ENCODE measurements around the gene FRMD4A. TPM values are rescaled to one million over a fixed set of nuclear protein-coding genes. Genes with fewer than 3 reads are reported as not detected.

FRMD4A gene
- total and polyA plus RNA-seq, 10 of the 15 experiments (the other 5 are each of a cell fraction or from before 2014, with no cell fraction given) = 17.8 to 75.2 (median 39.1) TPM

DNA sequence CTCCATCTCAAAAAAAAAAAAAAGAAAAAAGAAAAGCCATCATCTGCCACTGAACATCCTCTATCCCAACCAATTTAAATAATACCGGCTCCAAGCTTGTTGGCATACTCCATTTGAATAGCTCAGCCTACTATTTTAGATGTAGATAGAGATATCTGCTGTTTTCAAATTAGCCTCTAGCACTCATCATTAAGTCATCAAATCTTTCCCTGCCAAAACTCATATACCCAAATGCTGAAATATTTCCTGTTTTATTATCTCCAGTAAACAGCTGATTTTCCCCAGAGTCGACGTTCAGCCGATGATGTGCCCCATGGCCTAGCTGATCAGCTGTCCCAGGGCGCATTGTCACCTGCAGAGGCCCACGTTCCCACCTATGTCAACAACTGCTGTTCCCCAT lies 34.5 kb upstream of the FRMD4A start (continued):
- TF ChIP-seq, protein P1, sequence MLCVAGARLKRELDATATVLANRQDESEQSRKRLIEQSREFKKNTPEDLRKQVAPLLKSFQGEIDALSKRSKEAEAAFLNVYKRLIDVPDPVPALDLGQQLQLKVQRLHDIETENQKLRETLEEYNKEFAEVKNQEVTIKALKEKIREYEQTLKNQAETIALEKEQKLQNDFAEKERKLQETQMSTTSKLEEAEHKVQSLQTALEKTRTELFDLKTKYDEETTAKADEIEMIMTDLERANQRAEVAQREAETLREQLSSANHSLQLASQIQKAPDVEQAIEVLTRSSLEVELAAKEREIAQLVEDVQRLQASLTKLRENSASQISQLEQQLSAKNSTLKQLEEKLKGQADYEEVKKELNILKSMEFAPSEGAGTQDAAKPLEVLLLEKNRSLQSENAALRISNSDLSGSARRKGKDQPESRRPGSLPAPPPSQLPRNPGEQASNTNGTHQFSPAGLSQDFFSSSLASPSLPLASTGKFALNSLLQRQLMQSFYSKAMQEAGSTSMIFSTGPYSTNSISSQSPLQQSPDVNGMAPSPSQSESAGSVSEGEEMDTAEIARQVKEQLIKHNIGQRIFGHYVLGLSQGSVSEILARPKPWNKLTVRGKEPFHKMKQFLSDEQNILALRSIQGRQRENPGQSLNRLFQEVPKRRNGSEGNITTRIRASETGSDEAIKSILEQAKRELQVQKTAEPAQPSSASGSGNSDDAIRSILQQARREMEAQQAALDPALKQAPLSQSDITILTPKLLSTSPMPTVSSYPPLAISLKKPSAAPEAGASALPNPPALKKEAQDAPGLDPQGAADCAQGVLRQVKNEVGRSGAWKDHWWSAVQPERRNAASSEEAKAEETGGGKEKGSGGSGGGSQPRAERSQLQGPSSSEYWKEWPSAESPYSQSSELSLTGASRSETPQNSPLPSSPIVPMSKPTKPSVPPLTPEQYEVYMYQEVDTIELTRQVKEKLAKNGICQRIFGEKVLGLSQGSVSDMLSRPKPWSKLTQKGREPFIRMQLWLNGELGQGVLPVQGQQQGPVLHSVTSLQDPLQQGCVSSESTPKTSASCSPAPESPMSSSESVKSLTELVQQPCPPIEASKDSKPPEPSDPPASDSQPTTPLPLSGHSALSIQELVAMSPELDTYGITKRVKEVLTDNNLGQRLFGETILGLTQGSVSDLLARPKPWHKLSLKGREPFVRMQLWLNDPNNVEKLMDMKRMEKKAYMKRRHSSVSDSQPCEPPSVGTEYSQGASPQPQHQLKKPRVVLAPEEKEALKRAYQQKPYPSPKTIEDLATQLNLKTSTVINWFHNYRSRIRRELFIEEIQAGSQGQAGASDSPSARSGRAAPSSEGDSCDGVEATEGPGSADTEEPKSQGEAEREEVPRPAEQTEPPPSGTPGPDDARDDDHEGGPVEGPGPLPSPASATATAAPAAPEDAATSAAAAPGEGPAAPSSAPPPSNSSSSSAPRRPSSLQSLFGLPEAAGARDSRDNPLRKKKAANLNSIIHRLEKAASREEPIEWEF (IDR thresholded peaks at IDR 0.05; ENCODE audit: insufficient replicate concordance, low read depth, low read length) = no peak

DNA sequence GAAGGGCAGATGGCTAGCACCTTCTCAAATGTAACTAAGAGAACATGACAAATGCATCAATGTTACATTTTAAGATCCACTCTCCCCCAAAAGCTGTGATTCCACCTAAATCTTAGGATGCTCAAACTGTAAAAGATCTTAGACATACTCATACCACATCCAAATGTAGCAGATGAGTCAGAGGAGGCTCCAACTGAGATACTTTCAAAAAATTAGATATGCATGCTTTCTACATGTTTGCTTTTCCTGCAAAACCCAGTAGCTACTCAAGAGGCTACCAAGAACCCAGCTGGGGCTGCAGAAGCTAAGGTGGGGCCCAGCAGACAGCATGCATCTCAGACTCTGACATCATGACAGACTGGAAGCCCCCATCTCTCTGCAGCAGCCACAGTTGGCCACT lies 31.4 kb upstream of the FRMD4A start:
- intact Hi-C loops (cut with micrococcal nuclease; ENCODE audit: unreplicated experiment) (no loop called here), in situ Hi-C loops (cut with MboI) (no loop called here)
- Histone ChIP-seq H3K27me3 (replicated peaks in 1 of 2; ENCODE audit: control insufficient read depth in 2 of 2, insufficient read depth in 2 of 2, low read length in 1 of 2) (peaks cover 3 to 5% of the 10 kb centered on the region in 2 experiments; a peak in 2 of 4 replicates), H3K27ac (ENCODE audit: control insufficient read depth, insufficient read depth) (no peak overlapping the region), H3K79me2 (ENCODE audit: control insufficient read depth, insufficient read depth, low read length) (no peaks in the 10 kb centered on the region), H3K9ac (ENCODE audit: control insufficient read depth, insufficient read depth, low read length) (no peak overlapping the region), H3K4me2 (ENCODE audit: control insufficient read depth, insufficient read depth) (no peak overlapping the region), H3K9me3 (replicated peaks; ENCODE audit: control insufficient read depth, insufficient read depth, low read length) (no peaks in the 10 kb centered on the region), H3K4me1 (ENCODE audit: control insufficient read depth, insufficient read depth, low read length) (no peaks in the 10 kb centered on the region), H3K4me3 (no peak overlapping the region), H3K36me3 (ENCODE audit: control insufficient read depth in 2 of 2, insufficient read depth in 2 of 2, low read length in 1 of 2) (no peaks in the 10 kb centered on the region), H2AFZ (ENCODE audit: control insufficient read depth, low read depth, low read length) (no peak overlapping the region), H4K20me1 (ENCODE audit: control insufficient read depth, insufficient read depth) (no peaks in the 10 kb centered on the region)
- ATAC-seq (no peak), DNase-seq (ENCODE audit: low read depth, low spot score) (no peak), FAIRE-seq (no peak)
- ChIA-PET CTCF (interaction anchor here (0.9 kb wide), 1 partner anchor 46 kb away, joined by 4 read pairs; no protein-coding TSS in a partner anchor), RAD21 (ENCODE audit: unreplicated experiment) (no interaction called here), SMC1A (ENCODE audit: uncharacterized antibody, unreplicated experiment) (no interaction called here), POLR2A (no interaction called here)
- BruUV-seq (replicated peaks) = no TSS peak
- TF ChIP-seq, protein P2, sequence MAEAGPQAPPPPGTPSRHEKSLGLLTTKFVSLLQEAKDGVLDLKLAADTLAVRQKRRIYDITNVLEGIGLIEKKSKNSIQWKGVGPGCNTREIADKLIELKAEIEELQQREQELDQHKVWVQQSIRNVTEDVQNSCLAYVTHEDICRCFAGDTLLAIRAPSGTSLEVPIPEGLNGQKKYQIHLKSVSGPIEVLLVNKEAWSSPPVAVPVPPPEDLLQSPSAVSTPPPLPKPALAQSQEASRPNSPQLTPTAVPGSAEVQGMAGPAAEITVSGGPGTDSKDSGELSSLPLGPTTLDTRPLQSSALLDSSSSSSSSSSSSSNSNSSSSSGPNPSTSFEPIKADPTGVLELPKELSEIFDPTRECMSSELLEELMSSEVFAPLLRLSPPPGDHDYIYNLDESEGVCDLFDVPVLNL (IDR thresholded peaks at IDR 0.05; ENCODE audit: low read depth, low read length) = no peak

Measured in GM12878 (cell line).